GM10248 (cell line): ENCODE measurements around the gene HRH4.

ENCODE experiments used
- CTCF ChIA-PET: fragments of 300-600 bp; sonication (Branson Sonifier 250); formaldehyde crosslinking; extraction: SDS; loops from one replicate; lab custom pipeline; 2021; ENCODE audit warnings: antibody characterized with exemption; lab: Yijun Ruan, JAX
- POLR2A ChIA-PET: fragments of 350-650 bp; sonication (Branson Sonifier 250); formaldehyde crosslinking; extraction: SDS; loops from one replicate; lab custom pipeline; 2020; ENCODE audit warnings: antibody characterized with exemption; lab: Yijun Ruan, JAX
- DNase-seq: peaks from one replicate; pipeline ENCODE4 v3.0.0; 2012; ENCODE audit errors: extremely low spot score
- CTCF ChIP-seq: IDR thresholded peaks from 2 replicates; pipeline ENCODE4 v1.5.1; 2012; ENCODE audit warnings: mild to moderate bottlenecking, low read depth; ENCODE audit errors: extremely low read depth, missing control alignments, control extremely low read depth

HRH4 gene

GRCh38 chr18:24459772-24460171 lies 665 bp upstream of the HRH4 start:
- POLR2A ChIA-PET, result no interaction called here
- no peak for DNase-seq
- TF ChIP-seq CTCF, result no peak
- CTCF ChIA-PET, result no interaction called here

- ChIA-PET CTCF (no interaction called here), POLR2A (no interaction called here)
- no peak for DNase-seq
- TF ChIP-seq CTCF, result no peak
These were observed 1.6 kb downstream of the HRH4 start for GRCh38 chr18:24461996-24462395.

- POLR2A ChIA-PET, result no interaction called here
- TF ChIP-seq CTCF, result no peak
- DNase-seq, result no peak
- CTCF ChIA-PET, result no interaction called here
These were observed 2.7 kb downstream of the HRH4 start for GRCh38 chr18:24462838-24463775.

GRCh38 chr18:24465486-24465885 lies 5.0 kb downstream of the HRH4 start:
- ChIA-PET POLR2A (no interaction called here), CTCF (interaction anchor here (1.0 kb wide), 1 partner anchor 22 kb away, joined by 3 read pairs; no protein-coding TSS in a partner anchor)
- TF ChIP-seq CTCF, result no peak
- no peak for DNase-seq

- no peak for TF ChIP-seq CTCF
- POLR2A ChIA-PET, result no interaction called here
- CTCF ChIA-PET, result interaction anchor here (1.0 to 1.3 kb wide), 3 partner anchors 19 to 47 kb away, joined by 3 to 4 read pairs (median 3); no protein-coding TSS in a partner anchor
- no peak for DNase-seq
These were observed 6.3 kb downstream of the HRH4 start for GRCh38 chr18:24466771-24467170.

- no peak for TF ChIP-seq CTCF
- DNase-seq, result no peak
- ChIA-PET POLR2A (no interaction called here), CTCF (interaction anchor here (2.7 kb wide), 1 partner anchor 18 kb away, joined by 10 read pairs; no protein-coding TSS in a partner anchor)
These were observed 9.7 kb downstream of the HRH4 start for GRCh38 chr18:24470022-24470618.
